Hepatic stellate cell (primary cell): ENCODE data around the gene PMP22.
"Not testable (repeated sequence)": the region's sequence is repeated elsewhere in the genome, so short reads cannot be mapped to it uniquely, and the experiment has no call there.

ENCODE experiments used
- DNase-seq: peaks from one replicate; pipeline ENCODE4 v3.0.0; 2011; ENCODE audit warnings: low spot score

PMP22 gene

GRCh38 chr17:15210247-15210646, 54.9 kb downstream of the PMP22 start:
- DNase-seq: no peak

- DNase-seq: not testable (repeated sequence)
Observed at GRCh38 chr17:15203062-15203461, 62.1 kb downstream of the PMP22 start.

GRCh38 chr17:15200574-15200973, 64.6 kb downstream of the PMP22 start:
- DNase-seq: not testable (repeated sequence)

DNA sequence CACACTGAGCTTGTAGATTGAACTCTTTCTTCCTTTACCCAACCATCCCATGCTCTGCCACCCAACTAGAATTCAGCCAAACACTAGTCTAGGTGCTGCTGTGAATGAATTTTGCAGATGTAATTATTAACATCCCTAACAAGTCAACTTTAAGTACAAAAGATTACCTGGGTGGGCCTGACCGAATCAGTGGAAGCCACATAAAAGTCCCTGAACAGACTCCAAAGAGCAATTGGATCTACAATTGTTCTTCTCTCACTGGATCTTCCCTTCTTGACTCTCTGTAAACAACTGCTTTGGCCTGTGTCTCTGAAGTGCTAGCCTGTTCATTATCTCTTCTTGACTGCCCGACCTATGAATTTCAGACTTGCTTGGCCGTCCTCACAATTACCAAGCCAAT, 67.9 kb downstream of the PMP22 start:
- no peak for DNase-seq

GRCh38 chr17:15194859-15195277, 70.3 kb downstream of the PMP22 start:
- DNase-seq: no peak

DNA sequence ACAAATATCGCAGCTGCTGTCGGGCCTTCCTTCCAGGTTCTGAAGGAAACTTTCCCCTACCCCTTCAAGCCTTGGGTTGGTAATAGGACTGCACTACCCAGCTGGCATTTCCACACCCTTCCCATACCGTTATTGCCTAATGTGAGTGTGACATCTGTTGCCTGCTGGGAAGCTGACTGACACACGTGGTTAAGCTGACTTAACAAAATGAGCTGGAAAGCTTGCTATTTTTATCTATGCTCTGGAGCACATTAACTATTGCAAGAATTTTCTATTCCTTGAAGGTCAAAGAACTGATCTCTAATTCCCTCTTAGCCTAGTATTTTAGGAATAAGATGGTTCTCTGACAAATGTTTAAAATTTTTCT, 79.5 kb downstream of the PMP22 start:
- peak; percentile 24 for DNase-seq

DNA sequence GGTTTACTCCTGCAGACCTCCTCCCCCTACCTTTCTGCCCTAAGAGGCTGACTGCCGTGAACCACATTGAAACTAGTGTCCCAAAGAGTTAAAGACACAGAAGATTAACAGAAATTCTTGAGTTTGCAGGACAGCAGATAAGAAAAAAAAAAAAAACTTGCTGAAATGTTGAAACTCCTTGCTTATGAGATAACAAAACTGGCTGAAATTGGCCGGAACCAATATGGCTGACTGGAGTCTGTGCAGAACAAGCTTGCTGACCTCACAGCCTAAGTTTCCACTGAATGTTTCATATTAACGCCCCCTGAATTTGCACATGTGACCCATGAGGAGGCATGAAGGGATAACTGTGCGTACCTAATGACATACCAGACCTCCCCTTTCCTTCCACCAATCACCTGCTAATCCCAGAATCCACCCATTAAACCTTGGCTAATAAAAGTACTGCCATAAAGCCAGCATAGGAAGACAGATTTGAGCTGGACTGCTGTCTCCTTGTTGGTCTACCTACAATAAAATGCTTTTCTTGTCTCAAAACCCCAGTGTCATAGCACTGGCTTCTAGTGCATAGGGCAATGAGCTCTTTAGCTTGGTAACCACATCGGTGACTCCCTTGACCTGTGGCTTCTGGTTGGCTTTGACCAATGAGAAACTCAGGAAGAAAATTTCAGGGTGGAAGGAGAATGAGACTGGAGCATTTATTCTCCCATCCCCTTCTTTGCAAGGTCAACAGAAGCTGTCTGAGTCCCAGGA, 80.1 kb downstream of the PMP22 start:
- DNase-seq: no peak

DNA sequence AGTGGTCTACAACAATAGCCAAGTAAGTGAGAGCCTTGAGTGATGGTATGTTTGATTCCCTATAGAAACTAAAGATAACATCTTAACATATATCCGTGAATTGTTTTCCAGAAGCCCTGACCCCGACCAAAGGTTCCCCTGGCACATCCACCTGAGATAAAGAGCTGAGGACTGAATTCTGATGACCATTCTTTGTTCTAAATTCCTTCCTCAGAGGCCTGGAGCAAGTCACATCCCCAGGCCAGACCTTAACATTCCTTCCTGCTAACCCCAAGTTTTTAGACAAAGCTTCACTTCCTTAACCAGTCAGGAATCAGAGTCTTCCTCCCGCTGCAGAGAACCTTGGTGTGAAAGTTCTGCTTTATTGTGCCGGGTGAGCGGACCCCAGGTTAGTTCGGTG, 83.3 kb downstream of the PMP22 start:
- DNase-seq: no peak

DNA sequence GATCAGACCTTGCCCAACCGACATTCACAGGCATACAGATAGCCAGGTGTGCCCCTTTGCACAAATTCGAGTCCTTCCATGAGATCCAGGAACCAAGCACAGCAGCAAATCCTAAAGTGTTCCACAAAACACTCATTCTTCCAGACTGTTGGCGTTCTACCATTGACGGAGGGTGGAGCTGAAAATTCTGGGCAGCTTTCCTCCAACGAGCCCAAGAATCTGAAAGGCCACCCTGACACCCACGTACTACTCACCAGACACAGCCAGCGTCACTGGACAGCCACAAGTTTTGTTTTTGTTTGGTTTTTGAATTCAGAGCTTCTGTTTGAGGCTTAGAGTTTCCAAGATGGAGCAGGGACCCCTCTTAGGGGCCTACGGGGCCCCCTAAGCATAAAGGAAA, 83.8 kb downstream of the PMP22 start:
- DNase-seq: no peak

GRCh38 chr17:15180121-15180561, 85.0 kb downstream of the PMP22 start:
- no peak for DNase-seq
